Right ventricle myocardium inferior (tissue), 1 donor: ENCODE results near the gene TBX6. TPM values are rescaled to one million over a fixed set of nuclear protein-coding genes. Genes with fewer than 3 reads are reported as not detected.

ENCODE experiments used
- ATAC-seq: fragments of 200-7000 bp; cut with Tn5 transposase; one replicate; pipeline ENCODE4 v1.9.1; 2020; ENCODE audit warnings: mild to moderate bottlenecking, moderate library complexity
- DNase-seq: peaks from one replicate; pipeline ENCODE4 v3.0.0; 2021; ENCODE audit errors: missing footprints
- intact Hi-C: fragments of 100-400 bp; cut with DNase I; formaldehyde crosslinking; loops from one replicate; pipeline ENCODE4 v1.11.0; 2022
- total RNA-seq: library from RNA; stranded (reverse); fragmentation: NEBNext Ultra II Directional; extraction: Animal tissue kit (Norgen Biotek cat#: 25700); gene quantifications from one replicate; pipeline ENCODE4 v1.2.1, GENCODE V29; 2021
- donor health status: DM: no; HTN: yes; CAD: no; lungs with severe emphysema.

Gene TBX6
- total RNA-seq, 1 donor from 2014 or later: 0.51 TPM

GRCh38 chr16:30070490-30070889 lies 21.2 kb downstream of the TBX6 start:
- DNase-seq (no peak), ATAC-seq (no peak)
- intact Hi-C loops: no loop called here

GRCh38 chr16:30069611-30070462 lies 21.9 kb downstream of the TBX6 start:
- no peak for ATAC-seq
- DNase-seq: no peak
- intact Hi-C loops: loop anchor here (5.0 kb wide), 1 partner anchor 263 kb away; the partner anchor contains the start of gene MAZ

GRCh38 chr16:30068750-30069610 lies 22.7 kb downstream of the TBX6 start:
- ATAC-seq (no peak), DNase-seq (no peak)
- intact Hi-C loops: loop anchor here (5.0 kb wide), 1 partner anchor 262 kb away; the partner anchor contains the start of gene MAZ

GRCh38 chr16:30068333-30068732 lies 23.4 kb downstream of the TBX6 start:
- DNase-seq (no peak), ATAC-seq (no peak)
- intact Hi-C loops: loop anchor here (5.0 kb wide), 1 partner anchor 261 kb away; the partner anchor contains the start of gene MAZ

GRCh38 chr16:30067584-30067916 lies 24.2 kb downstream of the TBX6 start:
- DNase-seq: no peak
- intact Hi-C loops: loop anchor here (5.0 kb wide), 1 partner anchor 260 kb away; the partner anchor contains the start of gene MAZ
- no peak for ATAC-seq

- ATAC-seq (no peak), DNase-seq (no peak)
- intact Hi-C loops: loop anchor here (5.0 kb wide), 1 partner anchor 260 kb away; the partner anchor contains the start of gene MAZ
Measured at GRCh38 chr16:30066761-30067583, 24.8 kb downstream of the TBX6 start.

- intact Hi-C loops: loop anchor here (2.0 to 5.0 kb wide), 2 partner anchors 57 to 259 kb away; partner anchors contain the start of genes MAPK3 and MAZ
- DNase-seq (peak; percentile 86), ATAC-seq (peak; percentile 0)
Measured at GRCh38 chr16:30065943-30066760, 25.6 kb downstream of the TBX6 start.

- intact Hi-C loops: loop anchor here (2.0 to 5.0 kb wide), 2 partner anchors 57 to 258 kb away; partner anchors contain the start of genes MAPK3 and MAZ
- ATAC-seq (peak; percentile 91), DNase-seq (peak; percentile 99)
Measured at GRCh38 chr16:30065102-30065942, 26.4 kb downstream of the TBX6 start, which contains the start of gene ALDOA. ALDOA (plus strand) TSS chr16:30065760; CDS start chr16:30066898, 1,138 bp downstream.

- intact Hi-C loops: loop anchor here (2.0 to 5.0 kb wide), 2 partner anchors 58 to 257 kb away; partner anchors contain the start of genes MAPK3 and MAZ
- ATAC-seq: peak; percentile 2
Measured at GRCh38 chr16:30064729-30065101, 27.0 kb downstream of the TBX6 start.

GRCh38 chr16:30063893-30064728 lies 27.6 kb downstream of the TBX6 start:
- DNase-seq (peak; percentile 87), ATAC-seq (peak; percentile 62)
- intact Hi-C loops: loop anchor here (2.0 kb wide), 1 partner anchor 59 kb away; the partner anchor contains the start of gene MAPK3

More at GRCh38 chr16:30064729-30065101, 27.0 kb downstream of the TBX6 start:
- DNase-seq: no peak

GRCh38 chr16:30063278-30063892 lies 28.3 kb downstream of the TBX6 start:
- DNase-seq: no peak
- intact Hi-C loops: no loop called here
- no peak for ATAC-seq

- no peak for DNase-seq
- intact Hi-C loops: no loop called here
- ATAC-seq: no peak
Measured at GRCh38 chr16:30060836-30061554, 30.7 kb downstream of the TBX6 start.

GRCh38 chr16:30060346-30060745 lies 31.4 kb downstream of the TBX6 start:
- DNase-seq (no peak), ATAC-seq (no peak)
- intact Hi-C loops: no loop called here

GRCh38 chr16:30054959-30055553 lies 36.7 kb downstream of the TBX6 start:
- ATAC-seq: no peak
- intact Hi-C loops: no loop called here
- DNase-seq: no peak
